GM10266 (cell line): ENCODE results near the gene CCL17.

Source experiments
- DNase-seq: peaks from one replicate; pipeline ENCODE4 v3.0.0; 2012; ENCODE audit errors: extremely low spot score
- TF ChIP-seq, protein P1 (sequence below): IDR thresholded peaks from 2 replicates; pipeline ENCODE4 v1.5.1; 2012; ENCODE audit warnings: mild to moderate bottlenecking, low read depth; ENCODE audit not compliant: control insufficient read depth, insufficient read depth; ENCODE audit errors: missing control alignments

CCL17 gene

DNA sequence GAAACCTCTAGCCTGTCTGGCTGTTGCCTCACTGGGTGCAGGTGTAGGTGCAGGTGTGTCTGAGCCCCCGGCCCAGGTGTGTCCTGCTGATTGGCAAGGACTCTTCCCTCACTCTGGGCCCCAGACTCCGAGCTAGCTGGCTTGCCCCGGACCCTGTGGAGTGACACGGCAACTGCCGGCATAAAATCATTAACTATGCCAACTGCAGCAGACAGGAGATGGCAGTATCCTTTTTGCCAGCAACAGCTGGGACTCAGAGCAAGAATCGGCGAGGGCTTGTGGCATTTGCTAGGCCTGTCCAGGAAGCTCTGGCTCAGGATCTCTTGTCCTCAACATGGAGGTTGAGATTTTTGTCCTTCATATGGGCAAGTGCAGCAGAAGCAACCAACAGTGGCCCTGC lies 21.8 kb downstream of the CCL17 start:
- TF ChIP-seq, protein P1, sequence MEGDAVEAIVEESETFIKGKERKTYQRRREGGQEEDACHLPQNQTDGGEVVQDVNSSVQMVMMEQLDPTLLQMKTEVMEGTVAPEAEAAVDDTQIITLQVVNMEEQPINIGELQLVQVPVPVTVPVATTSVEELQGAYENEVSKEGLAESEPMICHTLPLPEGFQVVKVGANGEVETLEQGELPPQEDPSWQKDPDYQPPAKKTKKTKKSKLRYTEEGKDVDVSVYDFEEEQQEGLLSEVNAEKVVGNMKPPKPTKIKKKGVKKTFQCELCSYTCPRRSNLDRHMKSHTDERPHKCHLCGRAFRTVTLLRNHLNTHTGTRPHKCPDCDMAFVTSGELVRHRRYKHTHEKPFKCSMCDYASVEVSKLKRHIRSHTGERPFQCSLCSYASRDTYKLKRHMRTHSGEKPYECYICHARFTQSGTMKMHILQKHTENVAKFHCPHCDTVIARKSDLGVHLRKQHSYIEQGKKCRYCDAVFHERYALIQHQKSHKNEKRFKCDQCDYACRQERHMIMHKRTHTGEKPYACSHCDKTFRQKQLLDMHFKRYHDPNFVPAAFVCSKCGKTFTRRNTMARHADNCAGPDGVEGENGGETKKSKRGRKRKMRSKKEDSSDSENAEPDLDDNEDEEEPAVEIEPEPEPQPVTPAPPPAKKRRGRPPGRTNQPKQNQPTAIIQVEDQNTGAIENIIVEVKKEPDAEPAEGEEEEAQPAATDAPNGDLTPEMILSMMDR: no peak
- no peak for DNase-seq

DNA sequence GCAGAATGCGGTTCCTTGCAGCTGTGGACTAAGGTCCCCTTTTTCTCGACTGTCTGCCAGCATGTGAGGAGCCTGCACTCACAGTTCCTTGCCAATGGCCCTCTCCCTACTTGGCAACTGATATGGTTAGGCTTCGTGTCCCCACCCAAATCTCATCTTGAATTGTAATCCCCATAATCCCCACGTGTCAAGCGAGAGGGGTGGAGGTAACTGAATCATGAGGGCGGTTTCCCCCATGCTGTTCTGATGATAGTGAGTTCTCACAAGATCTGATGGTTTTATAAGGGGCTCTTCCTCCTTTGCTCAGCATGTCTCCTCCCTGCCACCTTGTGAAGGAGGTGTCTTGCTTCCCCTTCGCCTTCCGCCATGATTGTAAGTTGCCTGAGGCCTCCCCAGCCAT lies 22.7 kb downstream of the CCL17 start:
- DNase-seq: no peak
- TF ChIP-seq, protein P1: no peak

DNA sequence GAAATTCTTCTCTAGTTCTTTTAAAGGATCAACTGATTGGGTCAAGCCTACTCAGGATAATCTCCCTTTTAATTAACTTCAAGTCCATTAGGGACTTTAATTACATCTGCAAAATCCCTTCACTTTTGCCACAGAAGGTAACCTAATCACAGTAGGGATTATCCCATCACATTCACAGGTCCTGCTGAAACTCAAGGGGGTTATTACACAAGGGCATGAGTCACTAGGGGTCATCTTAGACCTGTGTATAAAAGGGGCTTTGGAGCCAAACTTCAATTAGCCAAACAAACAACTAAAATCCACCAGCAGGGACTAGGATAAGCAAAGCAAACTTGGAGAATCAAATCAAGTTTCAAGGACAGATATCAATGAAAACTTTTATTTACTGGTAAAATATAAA lies 23.3 kb downstream of the CCL17 start:
- TF ChIP-seq, protein P1: no peak
- no peak for DNase-seq

DNA sequence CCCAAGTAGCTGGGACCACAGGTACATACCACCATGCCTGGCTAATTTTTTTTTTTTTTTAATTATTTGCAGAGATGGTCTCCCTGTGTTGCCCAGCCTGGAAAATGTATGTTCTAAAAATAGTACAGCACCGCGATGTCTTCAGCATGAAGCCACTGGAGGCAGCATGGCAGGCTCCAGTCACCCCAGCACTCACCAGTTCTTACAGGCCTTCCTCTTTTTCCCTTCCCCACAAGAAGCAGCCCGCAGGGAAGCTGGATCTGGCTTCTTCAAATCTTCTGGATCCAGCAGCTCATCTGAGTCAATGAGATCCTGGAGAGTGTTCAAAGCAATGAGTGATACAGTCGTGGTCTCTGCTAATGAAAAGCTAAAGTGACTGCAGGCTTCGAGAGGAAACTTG lies 26.4 kb downstream of the CCL17 start:
- TF ChIP-seq, protein P1: no peak
- DNase-seq: no peak

DNA sequence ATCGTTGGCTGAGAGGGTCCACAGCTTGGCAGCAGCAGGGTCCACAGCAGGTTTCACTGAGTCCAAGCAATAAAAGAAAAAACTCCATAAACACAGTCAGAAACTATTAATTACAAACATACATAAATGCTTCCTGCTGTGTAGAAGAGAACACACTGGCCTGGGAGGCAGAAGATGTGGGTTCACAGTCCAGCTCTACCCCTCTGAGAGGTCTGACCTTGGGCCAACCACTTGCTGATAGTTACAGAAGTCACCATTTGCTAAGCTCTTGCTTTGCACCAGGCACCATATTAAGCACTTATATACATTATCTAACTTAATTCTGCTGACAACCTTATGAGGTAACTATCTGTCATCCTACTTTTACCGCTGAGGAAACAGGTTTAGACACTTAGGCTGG lies 27.9 kb downstream of the CCL17 start:
- TF ChIP-seq, protein P1: no peak

DNA sequence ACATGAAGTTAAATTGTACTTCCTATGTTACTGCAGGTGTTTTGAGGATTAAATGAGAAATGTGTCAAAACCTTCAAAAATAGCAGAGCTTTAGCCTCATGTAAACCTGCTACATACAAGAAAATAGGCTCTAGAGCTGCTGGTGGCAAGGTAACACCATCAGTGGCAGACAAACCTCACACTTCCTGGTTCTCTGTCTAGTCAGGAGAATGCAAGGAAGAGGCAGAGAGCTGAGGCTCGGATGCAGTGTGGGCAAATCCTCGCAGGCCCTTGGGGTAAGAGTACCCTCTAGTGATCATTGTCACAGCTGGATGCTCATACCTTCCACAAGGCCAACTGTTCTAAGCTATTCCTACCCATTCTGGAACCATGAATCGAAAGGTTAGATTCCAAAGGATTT lies 28.4 kb downstream of the CCL17 start:
- no peak for DNase-seq
- TF ChIP-seq, protein P1: no peak

More for the DNA sequence above, 27.9 kb downstream of the CCL17 start:
- no peak for DNase-seq

DNA sequence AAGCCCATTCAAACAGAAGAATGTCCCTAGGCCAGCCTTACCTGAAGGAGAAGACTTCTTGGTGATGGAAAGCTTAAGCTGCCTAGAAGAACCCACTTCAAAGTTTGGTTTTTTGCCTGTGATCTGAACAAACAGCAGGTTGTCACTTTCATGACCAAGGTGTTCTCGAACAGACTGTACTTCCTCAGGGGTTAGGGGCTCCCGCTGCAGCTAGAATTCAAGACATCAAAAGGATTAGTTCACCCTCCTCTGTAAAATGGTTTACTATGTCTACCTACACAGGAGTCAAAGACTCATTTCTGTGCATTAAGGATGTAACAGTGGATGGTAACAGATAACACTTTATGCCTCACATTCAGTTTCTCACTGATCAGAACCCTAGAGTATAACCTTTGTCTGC lies 29.4 kb downstream of the CCL17 start:
- TF ChIP-seq, protein P1: no peak
- DNase-seq: no peak
